DND-41 (cell line): ENCODE measurements around the gene FYB1.
A peak's percentile ranks its signal among the peaks of the same experiment; 100 is the strongest.

Experiments used
- ATAC-seq: fragments of 200-7000 bp; cut with Tn5 transposase; 3 replicates; pipeline ENCODE4 v1.9.1; 2021; ENCODE audit warnings: low read depth; ENCODE audit not compliant: insufficient read depth
- DNase-seq: peaks from one replicate; pipeline ENCODE4 v3.0.0-alpha.2; 2020
- H2AFZ ChIP-seq: 2 replicates; pipeline ENCODE4 v1.6.0; 2012; ENCODE audit warnings: low read depth, low read length
- H3K27ac ChIP-seq: 2 replicates; pipeline ENCODE4 v1.5.1; 2012; ENCODE audit warnings: low read length, inconsistent platforms
- H3K27me3 ChIP-seq: fragments of 200-600 bp; sonication (generic); 2 replicates; pipeline ENCODE4 v1.6.0; 2012; ENCODE audit warnings: low read length, mild to moderate bottlenecking, inconsistent platforms; ENCODE audit not compliant: insufficient read depth, poor library complexity
- H3K36me3 ChIP-seq: 2 replicates; pipeline ENCODE4 v1.5.1; 2012; ENCODE audit warnings: low read length, inconsistent platforms; ENCODE audit not compliant: insufficient read depth
- H3K4me1 ChIP-seq: 2 replicates; pipeline ENCODE4 v1.5.1; 2012; ENCODE audit warnings: mild to moderate bottlenecking, low read length; ENCODE audit not compliant: insufficient read depth
- H3K4me2 ChIP-seq: 2 replicates; pipeline ENCODE4 v1.6.0; 2012; ENCODE audit warnings: mild to moderate bottlenecking, moderate library complexity, low read length, inconsistent platforms; ENCODE audit not compliant: insufficient read depth
- H3K4me3 ChIP-seq, 2 experiments: fragments of 200-600 bp in 1 of 2; shearing (Covaris generic) in 1 of 2; 2 replicates each; pipeline ENCODE4 v1.5.1; 2012 to 2016; ENCODE audit warnings: inconsistent platforms in 2 of 2, low read length in 2 of 2, mild to moderate bottlenecking in 2 of 2, low read depth in 1 of 2, moderate library complexity in 1 of 2
- H3K79me2 ChIP-seq: 2 replicates; pipeline ENCODE4 v1.6.0; 2012; ENCODE audit warnings: low read length, inconsistent platforms; ENCODE audit not compliant: insufficient read depth
- H3K9ac ChIP-seq: 2 replicates; pipeline ENCODE4 v1.6.0; 2012; ENCODE audit warnings: low read depth, mild to moderate bottlenecking, inconsistent platforms, low read length, moderate library complexity
- H3K9me3 ChIP-seq: 2 replicates; pipeline ENCODE4 v1.5.1; 2012; ENCODE audit warnings: low read length, moderate library complexity, mild to moderate bottlenecking, inconsistent platforms; ENCODE audit not compliant: insufficient read depth, severe bottlenecking
- H4K20me1 ChIP-seq: 2 replicates; pipeline ENCODE4 v1.6.0; 2012; ENCODE audit warnings: low read length; ENCODE audit not compliant: insufficient read depth
- CTCF ChIP-seq: IDR thresholded peaks from 2 replicates; pipeline ENCODE4 v1.5.1; 2012; ENCODE audit warnings: borderline replicate concordance, low read length, moderate library complexity, mild to moderate bottlenecking; ENCODE audit not compliant: poor library complexity, severe bottlenecking; ENCODE audit errors: extremely low read depth
- EZH2 ChIP-seq: IDR thresholded peaks from 3 replicates; pipeline ENCODE4 v1.6.1; 2012; ENCODE audit warnings: borderline replicate concordance, low read depth, mild to moderate bottlenecking, moderate library complexity, low read length, inconsistent platforms; ENCODE audit not compliant: severe bottlenecking

The FYB1 gene

GRCh38 chr5:39256477-39257235, 37.3 kb upstream of the FYB1 start:
- ATAC-seq (no peak), DNase-seq (no peak)
- no peaks in the 10 kb centered on the region for H3K36me3 ChIP-seq
- H3K4me2 ChIP-seq = no peak overlapping the region
- no peaks in the 10 kb centered on the region for H3K27me3 ChIP-seq
- H3K9ac ChIP-seq = no peak overlapping the region
- H3K27ac ChIP-seq = no peak overlapping the region
- H3K79me2 ChIP-seq = no peaks in the 10 kb centered on the region
- no peak for TF ChIP-seq EZH2
- TF ChIP-seq CTCF = no peak
- H3K9me3 ChIP-seq = no peaks in the 10 kb centered on the region
- H3K4me3 ChIP-seq = no peak overlapping the region
- H3K4me1 ChIP-seq = no peaks in the 10 kb centered on the region
- H4K20me1 ChIP-seq = no peaks in the 10 kb centered on the region
- no peak overlapping the region for H2AFZ ChIP-seq

GRCh38 chr5:39255406-39255805, 36.0 kb upstream of the FYB1 start:
- H3K4me1 ChIP-seq = no peaks in the 10 kb centered on the region
- ATAC-seq (no peak), DNase-seq (no peak)
- no peaks in the 10 kb centered on the region for H3K9me3 ChIP-seq
- no peak overlapping the region for H3K9ac ChIP-seq
- H3K79me2 ChIP-seq = no peaks in the 10 kb centered on the region
- H3K4me3 ChIP-seq = no peak overlapping the region
- TF ChIP-seq CTCF (no peak), EZH2 (no peak)
- H3K27me3 ChIP-seq = no peaks in the 10 kb centered on the region
- H3K4me2 ChIP-seq = no peak overlapping the region
- H4K20me1 ChIP-seq = no peaks in the 10 kb centered on the region
- H3K36me3 ChIP-seq = no peaks in the 10 kb centered on the region
- H3K27ac ChIP-seq = no peak overlapping the region
- H2AFZ ChIP-seq = no peak overlapping the region

- Histone ChIP-seq H3K27ac (no peak overlapping the region), H3K4me2 (no peak overlapping the region), H3K9ac (no peak overlapping the region), H3K4me1 (no peaks in the 10 kb centered on the region), H3K79me2 (no peaks in the 10 kb centered on the region), H3K4me3 (no peak overlapping the region), H3K36me3 (no peaks in the 10 kb centered on the region), H2AFZ (peak overlapping the region; percentile 37; the same call in 1 of the 2 replicates), H3K9me3 (no peaks in the 10 kb centered on the region), H3K27me3 (no peaks in the 10 kb centered on the region), H4K20me1 (no peaks in the 10 kb centered on the region)
- ATAC-seq (no peak), DNase-seq (no peak)
- no peak for TF ChIP-seq CTCF
- TF ChIP-seq EZH2 = no peak
Observed at GRCh38 chr5:39254671-39255070, 35.3 kb upstream of the FYB1 start.

GRCh38 chr5:39253196-39253595, 33.8 kb upstream of the FYB1 start:
- no peak overlapping the region for H3K27ac ChIP-seq
- no peak overlapping the region for H2AFZ ChIP-seq
- no peaks in the 10 kb centered on the region for H4K20me1 ChIP-seq
- no peaks in the 10 kb centered on the region for H3K27me3 ChIP-seq
- no peak overlapping the region for H3K9ac ChIP-seq
- DNase-seq = no peak
- H3K4me3 ChIP-seq = no peak overlapping the region
- TF ChIP-seq CTCF (no peak), EZH2 (no peak)
- H3K79me2 ChIP-seq = no peaks in the 10 kb centered on the region
- H3K4me1 ChIP-seq = no peaks in the 10 kb centered on the region
- ATAC-seq = no peak
- no peaks in the 10 kb centered on the region for H3K36me3 ChIP-seq
- no peak overlapping the region for H3K4me2 ChIP-seq
- H3K9me3 ChIP-seq = no peaks in the 10 kb centered on the region
